Muscle of back (tissue), 11 donors: ENCODE measurements around the gene EXOC6B. TPM values are rescaled to one million over a fixed set of nuclear protein-coding genes. Genes with fewer than 3 reads are reported as not detected.
A peak's percentile ranks its signal among the peaks of the same experiment; 100 is the strongest.

Experiments used
- DNase-seq, 3 donors: peaks; one replicate each; pipeline versions ENCODE4 v3.0.0 to v3.0.0-alpha.2; 2013
- polyA plus RNA-seq, 10 donors: library from polyadenylated mRNA; unstranded; fragments of 120-200 nt; gene quantifications; one replicate each; pipeline ENCODE4 v1.2.1, GENCODE V29; 2013; ENCODE audit not compliant: insufficient read length in 10 of 10

The EXOC6B gene
- polyA plus RNA-seq, 10 donors = 9.1 to 15.4 (median 12.0) TPM

DNA sequence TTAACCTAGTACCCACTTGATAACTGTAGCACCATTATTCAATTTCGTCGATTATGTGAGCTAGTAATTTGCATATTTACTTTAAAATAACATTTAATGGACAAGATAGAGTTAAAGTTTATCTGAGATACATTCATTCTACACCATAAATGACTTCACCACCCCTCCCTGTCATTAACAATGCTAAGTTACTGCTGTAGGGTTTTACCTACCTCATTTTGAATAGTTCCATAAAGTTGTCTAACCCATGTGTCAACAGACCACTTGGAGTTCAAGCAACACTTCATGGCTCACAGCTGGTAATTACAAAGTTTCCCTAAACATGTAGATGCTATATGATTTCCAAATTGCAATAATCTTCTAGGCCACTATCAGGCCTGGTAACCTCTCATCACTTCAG lies 550.7 kb downstream of the EXOC6B start:
- DNase-seq = no peak

DNA sequence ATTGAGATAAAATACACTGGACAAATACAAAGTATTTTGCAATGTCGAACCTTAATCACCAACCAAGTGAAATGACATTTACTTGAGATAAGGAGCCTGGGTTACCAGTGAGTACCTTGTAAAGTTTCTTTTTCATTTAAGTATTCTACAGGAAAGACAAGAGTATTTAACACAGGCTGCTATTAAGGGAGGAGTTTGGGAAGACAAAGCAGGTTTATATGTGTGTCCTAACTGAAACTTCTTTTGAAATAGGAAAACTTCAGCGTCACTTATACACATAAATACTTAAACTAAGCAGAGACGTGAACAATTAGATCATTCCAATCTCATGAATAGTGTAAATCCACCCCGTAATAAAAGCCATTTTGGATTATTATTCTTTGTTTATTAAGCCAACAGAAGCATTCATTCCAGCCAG lies 551.4 kb downstream of the EXOC6B start:
- no peak for DNase-seq

DNA sequence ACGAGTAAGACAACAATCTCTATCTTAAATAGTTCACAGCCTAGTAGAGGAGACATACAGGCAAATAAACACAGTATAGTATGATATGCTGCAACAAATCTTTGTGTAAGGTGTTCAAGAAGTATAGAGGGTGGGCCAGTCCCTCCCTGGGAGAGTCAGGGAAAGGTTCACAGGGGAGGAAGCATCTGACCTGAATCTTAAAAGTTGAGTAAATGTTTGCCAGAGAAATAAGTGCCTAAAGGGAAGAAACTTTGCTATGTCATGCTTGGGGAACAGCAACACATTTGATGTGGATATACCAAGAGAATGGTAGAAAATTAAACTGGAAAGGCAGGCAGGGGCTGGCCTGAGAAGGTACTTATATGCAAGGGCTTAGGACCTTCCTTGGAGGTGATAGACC lies 552.4 kb downstream of the EXOC6B start:
- DNase-seq = no peak

DNA sequence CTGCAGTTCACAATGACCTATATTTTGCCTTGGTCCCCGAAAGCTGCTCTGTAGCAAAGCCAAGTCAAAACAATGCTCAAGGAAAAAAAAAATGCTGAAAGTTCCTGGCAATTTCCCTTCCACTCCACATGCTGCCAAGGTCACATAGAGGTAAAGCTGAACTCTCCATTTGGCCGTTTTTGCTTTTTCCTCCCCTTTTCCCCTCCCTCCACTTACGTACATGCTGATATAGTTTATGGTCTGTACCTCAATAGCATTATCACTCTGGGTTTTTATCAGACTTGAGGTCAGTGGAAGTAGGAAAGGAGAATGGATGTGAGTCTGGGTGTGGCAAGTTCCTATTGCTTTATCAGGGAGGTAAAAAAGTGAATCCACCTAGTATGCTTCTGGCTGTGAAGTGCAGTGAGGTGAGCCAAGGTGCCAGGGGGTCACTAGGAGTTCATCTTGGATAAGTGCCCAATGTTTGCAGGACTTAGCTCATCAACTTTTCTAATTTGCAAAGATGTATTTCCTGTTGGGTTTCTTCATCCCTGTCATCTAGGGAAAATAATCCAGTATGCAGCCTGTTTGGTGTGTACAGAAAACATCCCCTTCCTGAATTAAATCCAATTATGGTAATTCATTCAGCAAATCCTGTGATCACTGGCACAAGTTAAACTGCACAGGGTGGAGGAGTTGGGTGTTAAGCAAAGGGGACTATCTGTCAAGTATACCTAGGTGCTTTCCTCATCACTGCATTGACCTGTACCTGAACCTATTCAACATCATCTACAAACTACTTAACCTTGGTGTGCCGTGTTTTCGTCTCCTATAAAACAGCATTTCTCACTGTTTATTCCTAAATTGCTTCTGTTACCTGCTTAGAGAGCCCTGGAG lies 553.8 kb downstream of the EXOC6B start:
- DNase-seq = peak; percentile 67 to 93 (median 85)

DNA sequence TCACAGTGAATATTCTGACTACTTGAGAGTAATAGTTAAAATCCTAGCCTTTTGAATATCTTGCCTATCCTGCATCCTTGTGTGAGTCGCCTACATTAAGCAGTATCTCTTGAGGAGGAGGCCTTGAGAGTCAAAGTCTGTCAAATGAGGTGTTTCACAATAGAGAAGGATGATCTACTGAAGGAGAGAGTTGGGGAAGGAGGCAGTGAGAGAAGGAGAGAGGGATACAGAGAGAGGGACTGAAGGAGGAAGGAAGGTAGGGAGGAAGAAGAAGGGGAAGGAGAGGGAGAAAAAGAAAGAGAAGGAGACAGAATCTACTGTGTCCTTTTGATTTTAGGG lies 554.6 kb downstream of the EXOC6B start:
- no peak for DNase-seq

DNA sequence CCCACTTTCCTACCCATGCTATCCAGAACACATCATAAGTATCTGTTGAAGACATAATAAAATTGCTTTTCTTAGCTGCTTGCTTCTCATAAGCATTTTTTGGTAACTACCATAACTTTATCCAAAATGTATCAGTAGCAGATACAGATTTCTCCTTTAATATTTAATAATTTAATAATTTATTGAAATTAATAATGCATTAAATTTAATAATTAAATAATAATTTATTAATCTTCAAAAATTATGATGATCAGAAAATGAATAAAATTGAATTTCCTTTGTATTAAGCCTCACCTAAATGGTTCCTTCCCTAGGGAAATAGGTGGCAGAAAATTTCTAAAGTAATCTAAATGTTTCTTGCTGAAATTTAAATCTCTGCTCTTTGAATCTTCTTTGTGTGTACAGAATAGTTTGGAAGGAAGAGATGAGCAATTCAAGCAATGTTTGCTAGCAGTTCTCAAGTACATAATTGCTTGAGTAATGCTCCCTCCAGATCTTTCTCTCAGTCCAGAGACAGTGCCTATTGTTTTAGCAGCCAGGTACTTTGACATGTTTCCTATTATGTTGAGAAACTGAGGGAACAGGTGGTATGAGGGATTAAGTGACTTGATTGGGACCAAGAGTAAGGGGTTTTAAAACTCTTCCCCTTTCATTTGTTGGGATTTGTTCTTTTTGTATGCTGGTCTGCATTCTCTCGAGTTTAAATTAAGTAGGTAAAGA lies 555.1 kb downstream of the EXOC6B start:
- no peak for DNase-seq

DNA sequence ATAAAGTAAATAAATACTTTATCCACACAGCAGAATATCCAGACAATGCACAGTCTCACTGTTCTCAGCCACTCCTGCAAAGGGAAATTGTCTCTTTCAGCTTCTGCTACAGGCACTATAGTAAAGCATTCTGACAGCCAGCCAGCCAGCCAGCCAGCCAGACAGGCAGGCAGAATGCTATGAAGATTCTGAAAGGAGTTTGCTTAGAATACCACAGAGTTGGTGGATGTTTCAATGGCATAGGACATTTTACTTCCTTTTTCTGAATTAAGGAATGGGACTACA lies 562.1 kb downstream of the EXOC6B start:
- peak in 1 of 3 donors; percentile 58 for DNase-seq

DNA sequence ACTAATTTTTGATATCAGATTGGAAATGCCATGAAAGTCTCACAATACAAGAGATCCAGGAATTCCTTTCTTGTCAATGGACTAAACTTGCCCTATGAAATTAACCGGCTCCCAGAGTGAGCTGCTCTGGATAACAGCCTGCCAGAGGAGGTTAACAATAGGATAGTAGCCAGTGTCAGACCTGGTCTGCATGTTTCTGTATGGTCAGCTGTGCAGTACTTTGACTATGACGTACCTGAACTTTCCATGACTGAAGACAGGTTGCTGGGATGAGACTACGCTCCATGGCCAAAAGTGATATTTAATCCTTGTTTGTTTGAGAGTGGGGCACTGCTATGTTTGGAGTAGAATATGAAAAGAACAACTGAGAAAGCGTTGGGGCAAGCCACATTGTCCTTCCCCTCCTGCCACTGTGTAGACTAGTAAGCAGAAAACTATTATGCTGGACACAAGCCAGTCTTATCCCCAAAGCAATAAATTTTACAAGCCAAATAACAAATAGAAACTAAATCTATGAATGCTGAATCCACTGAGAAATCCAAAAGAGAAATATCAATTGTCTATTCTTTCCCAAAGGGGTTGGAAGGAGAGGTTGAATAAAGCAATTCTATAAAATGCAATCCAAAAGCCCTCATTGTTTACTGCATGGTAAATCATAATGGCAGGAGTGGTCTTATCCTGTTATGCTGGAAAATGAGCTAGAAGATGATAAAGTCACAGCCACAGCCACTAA lies 562.6 kb downstream of the EXOC6B start:
- peak in 1 of 3 donors; percentile 52 for DNase-seq

DNA sequence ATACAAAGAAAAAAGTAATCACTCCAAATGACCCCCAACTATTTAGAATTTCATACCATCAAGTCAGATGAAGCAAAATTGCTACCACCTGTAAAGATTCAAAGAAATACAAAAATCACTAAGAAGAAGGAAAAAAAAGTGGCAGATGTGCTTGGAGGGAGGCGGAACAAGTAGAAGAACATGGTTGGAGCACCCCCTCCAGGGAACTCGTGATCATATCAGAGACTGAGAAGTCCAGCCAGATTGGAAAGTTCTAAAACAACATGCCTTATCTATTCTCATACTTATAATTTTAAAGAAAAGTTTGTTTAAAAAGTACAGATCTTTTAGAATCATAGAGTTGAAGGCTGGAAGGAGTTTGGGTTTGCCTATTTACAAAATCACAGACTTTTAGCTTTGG lies 564.8 kb downstream of the EXOC6B start:
- DNase-seq = peak in 1 of 3 donors; percentile 59

DNA sequence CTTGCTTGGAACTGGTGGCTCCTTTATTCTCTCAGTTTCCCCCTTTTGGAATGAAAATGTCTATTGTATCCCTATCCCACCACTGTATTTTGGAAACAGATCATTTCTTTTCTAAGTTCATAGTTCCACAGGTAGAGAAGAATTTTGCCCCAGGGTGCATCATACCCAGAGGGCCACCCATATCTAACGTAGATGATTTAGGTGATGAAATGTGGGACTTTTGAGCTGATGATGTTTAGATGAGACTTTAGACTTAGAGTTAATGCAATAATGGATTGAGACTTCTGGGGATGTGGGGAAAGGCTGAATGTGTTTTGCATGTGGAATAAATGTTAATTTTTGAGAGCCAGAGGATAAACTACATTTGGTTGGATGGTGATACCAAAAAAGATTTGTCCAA lies 570.3 kb downstream of the EXOC6B start:
- no peak for DNase-seq

DNA sequence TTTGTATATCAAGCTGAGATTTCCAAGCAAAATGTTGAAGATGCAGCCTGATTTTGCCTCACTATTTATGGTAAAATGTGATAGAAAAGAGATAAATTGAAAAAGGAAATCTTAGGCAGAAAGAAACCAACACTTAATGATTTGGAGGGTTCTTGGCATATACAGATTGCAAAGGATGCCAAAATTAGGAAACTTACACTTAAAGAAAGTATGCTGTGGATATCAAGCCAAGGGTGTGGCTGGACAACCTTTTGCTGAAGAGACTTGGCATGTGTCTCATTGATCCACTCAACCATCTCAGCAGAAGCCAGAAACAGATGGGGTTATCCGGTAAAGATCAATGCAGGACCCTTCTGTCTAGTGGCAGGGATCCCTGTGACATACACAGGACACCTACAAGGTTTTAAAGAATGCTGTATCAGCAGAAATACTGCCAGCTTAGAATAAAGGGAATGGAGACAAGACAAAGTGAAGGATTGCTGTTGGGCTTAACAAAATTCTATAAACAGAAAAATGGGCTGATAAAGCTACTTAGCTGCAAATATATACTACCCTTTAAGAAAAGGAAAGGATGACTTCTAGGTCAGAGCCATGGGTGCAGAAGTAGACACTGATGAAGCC lies 570.9 kb downstream of the EXOC6B start:
- no peak for DNase-seq

DNA sequence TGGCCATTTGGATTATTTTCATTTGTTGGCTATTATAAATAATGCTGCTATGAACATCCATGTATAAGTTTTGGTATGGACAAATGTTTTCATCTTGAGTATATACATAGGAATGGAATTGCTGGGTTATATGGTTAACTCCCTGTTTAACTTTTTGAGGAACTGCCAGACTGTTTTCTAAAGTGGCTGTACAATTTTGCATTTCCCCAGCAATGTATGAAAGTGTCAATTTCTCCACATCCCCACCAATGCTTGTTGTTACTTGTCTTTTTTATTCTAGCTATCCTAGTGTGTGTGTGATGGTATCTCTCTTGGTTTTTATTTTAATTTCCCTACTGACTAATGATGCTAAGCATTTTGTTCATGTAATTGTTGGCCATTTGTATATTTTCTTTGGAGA lies 587.5 kb downstream of the EXOC6B start:
- DNase-seq = no peak

DNA sequence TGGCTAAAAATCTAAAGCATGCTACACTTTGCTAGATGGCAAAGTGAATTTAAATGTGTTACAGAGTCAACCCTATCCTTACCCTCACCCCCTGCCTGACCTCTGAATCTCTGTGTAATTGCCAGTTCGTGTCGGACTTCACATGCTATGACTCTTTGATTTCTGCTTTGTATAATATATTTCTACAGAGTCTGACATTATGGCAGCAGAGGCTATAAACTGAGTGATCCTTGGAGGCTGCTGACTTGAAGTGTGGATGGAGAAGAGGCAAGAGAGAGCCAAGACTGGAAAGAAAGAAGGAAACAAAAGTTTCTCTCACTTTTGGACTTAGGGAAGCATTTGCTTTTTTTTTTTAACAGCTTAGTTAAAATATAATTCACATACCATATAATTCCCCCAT lies 588.3 kb downstream of the EXOC6B start:
- DNase-seq = peak in 1 of 3 donors; percentile 41

DNA sequence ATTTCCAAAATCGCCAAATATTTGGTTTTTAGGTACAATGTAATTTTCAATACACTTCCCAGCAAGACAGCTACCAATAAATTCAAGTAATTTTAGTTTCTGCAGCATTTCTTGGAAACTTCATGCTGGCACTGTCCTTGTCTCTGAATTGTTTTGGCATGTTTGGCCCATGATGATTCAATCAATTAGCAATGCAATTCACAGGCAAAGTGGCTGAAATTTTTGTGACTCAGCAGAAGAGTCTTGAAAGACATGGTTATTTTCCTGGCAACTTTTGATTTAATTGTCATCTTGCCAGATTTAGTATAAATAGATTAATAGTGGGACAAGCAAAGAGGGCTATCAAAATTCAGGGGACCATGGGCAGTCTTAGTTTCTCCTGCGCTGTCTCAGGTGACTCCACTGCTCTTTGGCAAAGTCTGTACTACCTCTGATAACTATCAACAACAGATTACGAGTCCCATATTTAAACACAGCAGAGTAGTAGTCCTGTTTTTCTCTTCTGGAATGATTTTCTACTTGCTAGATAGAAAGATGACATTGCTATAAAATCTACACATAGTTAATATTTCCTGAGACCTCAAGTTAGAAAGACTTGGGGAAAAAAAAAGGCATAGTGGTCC lies 589.3 kb downstream of the EXOC6B start:
- peak in 2 of 3 donors; percentile 41 to 80 for DNase-seq

DNA sequence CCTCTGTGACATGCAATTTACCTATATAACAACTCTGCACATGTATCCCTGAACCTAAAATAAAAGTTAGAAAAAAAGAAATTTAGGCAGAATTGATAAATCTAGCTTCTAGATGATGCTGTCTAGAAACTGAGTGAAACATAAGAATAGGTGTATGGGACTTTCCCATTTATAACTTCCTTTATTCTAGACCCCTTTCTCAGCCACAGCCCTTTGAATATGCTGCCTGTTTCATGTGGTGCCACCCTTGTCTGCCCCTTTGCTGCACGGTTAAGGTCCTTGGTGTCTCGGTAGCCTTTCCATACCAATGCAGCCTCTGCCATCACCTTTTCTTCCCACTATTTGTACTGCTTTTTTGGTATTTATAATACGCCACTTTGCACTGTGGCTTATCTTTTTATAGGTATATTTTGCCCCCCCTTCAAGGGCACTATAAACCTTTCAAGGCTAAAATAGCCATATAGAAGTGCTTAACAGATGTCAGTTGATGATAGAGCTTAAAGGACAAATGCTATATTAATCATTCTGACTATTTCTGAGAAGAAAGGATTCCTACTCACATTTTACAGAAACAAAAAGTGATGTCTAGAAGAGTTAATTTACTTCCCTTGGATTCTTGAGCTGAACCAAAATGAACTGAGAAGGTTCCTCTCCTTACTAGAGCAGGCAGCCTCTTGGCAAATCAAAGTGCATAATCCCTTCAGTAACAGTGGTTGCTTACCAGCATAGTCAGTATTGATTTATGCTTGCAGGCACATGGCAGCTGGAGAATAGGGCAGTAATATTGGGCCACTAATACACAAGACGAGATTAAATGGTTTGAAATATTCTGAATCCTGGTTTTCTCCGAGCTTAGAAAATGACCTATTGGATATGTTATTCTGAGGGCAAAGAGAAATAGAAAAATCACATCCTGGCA lies 590.1 kb downstream of the EXOC6B start:
- DNase-seq = no peak

DNA sequence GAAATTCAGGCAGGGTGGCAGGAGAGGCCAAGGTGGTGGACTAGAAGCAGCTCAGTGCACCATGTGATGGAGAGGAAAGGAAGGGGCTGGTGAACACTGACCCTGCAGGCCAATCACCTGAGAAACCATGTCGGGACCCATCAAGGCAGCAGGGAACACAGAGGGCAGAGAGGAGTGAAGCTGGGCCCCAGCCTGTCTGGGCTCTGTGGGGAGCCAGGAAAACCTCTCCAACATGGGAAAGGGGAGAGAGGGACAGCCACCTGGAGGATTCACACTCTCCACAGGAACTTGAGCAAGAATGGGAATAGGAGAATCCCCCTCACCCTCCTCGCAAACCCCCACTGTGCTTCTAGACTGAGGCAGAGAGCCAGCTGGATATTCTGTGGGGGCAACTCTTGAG lies 592.6 kb downstream of the EXOC6B start:
- DNase-seq = no peak

DNA sequence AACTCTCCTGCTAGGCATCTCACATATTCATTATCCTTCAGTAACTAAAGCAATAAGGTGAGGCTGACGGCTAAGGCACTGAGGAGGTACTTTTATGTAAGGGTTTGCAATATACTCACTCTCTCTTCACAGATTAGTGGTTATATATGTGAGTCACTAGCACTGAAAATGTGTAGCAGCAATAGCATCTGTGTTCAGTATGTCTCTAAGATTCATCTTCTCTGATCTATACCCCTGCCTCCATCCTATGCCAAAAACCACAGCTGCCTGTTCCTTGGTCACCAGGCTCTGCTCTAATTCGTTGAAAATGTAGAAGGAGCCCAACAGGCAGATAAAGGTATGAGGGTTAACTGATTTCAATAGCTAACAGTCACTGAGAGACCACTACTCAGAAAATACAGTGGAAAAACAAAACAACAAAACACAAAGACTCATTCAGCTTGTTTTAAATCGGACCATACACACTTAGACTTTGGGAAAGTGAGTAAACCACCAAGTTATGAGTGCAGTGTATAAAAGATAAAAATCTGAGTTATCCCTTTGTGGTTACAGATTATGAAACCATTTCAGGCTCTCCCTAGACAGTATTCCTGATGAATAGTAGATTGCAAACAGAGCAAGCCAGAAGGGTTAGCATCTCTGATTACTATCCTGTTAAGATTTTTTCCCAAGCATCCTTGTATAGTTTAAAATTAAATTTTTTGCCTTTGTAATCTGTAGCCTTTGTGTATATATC lies 602.8 kb downstream of the EXOC6B start:
- peak; percentile 29 to 80 (median 69) for DNase-seq

DNA sequence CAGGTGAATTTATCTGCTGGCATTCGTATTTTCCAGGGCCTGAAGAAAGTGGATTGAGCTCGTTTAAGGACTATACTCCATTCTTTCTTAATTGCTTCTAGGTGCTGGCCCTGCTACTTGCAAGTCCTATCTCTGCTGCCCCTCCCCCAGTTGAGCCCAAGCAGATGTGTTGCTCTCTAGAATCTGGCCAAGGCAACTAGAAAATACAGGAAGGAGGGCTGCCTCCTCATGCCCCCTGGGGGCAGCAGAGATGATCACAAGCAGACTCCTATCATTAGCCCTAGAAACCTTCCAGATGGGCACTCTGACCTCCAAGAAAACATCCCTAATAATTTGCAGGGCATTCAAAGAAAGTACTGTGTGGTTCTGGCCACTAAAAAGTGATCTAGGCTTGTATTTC lies 605.7 kb downstream of the EXOC6B start:
- no peak for DNase-seq

DNA sequence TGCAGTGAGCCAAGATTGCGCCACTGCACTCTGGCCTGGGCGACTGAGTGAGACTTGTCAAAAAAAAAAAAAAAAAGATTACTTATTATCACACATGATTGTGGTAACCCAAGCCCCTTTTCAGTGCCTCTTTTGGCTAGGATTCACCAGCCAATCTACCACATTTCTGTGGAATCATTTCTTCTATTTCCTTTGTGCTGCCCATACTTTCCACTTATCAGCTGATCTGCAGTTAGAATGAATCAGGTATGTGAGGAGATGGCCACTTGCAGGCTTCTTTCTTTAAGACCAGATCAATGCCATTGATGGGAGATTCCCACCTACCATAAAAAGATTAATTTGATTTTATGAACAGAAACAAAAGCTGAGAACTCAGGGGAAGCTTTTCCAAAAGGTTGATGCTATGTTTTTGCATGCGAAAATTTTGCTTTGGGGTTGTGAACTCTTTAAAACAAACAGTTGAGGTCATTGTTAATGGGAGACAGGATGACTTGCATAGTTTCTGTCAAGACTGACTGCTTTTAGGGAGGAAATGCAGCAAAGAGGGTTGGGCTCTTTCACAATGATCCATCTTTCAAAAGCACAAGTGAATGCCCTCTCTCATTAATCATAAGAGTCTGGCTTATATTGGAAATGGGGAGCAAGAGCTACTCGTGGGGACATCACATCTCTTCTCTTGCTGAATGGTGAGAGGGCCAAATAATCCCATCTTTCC lies 611.2 kb downstream of the EXOC6B start:
- DNase-seq = no peak
